GM12878 (cell line): ENCODE data around the gene LYZL2.

Experiments
- EP300 ChIP-seq, 2 experiments: fragments of 150-350 bp in 1 of 2; IDR thresholded peaks; 2 replicates each; pipeline ENCODE4 v1.6.1; 2011 to 2012; ENCODE audit warnings: low read depth in 2 of 2, low read length in 2 of 2, borderline replicate concordance in 1 of 2, improper control_type of control experiment in 1 of 2, inconsistent platforms in 1 of 2; ENCODE audit not compliant: control insufficient read depth in 1 of 2
- ESRRA ChIP-seq: IDR thresholded peaks from 2 replicates; pipeline ENCODE4 v1.6.1; 2012; ENCODE audit warnings: mild to moderate bottlenecking, low read length, improper control_type of control experiment
- NFXL1 ChIP-seq: fragments of 450-650 bp; IDR thresholded peaks from 2 replicates; pipeline ENCODE4 v1.6.1; 2017; ENCODE audit warnings: antibody characterized with exemption, mild to moderate bottlenecking, borderline replicate concordance
- NR2C1 ChIP-seq: fragments of 450-650 bp; IDR thresholded peaks from 2 replicates; pipeline ENCODE4 v1.6.1; 2017; ENCODE audit warnings: antibody characterized with exemption, mild to moderate bottlenecking, moderate library complexity
- POLR2A ChIP-seq: IDR thresholded peaks from 2 replicates; pipeline ENCODE4 v1.6.1; 2011; ENCODE audit warnings: low read depth, mild to moderate bottlenecking, low read length
- SIN3A ChIP-seq: IDR thresholded peaks from 2 replicates; pipeline ENCODE4 v1.6.1; 2012; ENCODE audit warnings: low read depth, low read length, improper control_type of control experiment
- SRF ChIP-seq, 2 experiments: IDR thresholded peaks; 2 replicates each; pipeline ENCODE4 v1.6.1; 2011; ENCODE audit warnings: low read depth in 2 of 2, low read length in 2 of 2, mild to moderate bottlenecking in 1 of 2, moderate library complexity in 1 of 2
- YY1 ChIP-seq: IDR thresholded peaks from 2 replicates; pipeline ENCODE4 v1.6.1; 2011; ENCODE audit warnings: low read depth, mild to moderate bottlenecking, low read length
- TF ChIP-seq, protein P1 (sequence below), 3 experiments: IDR thresholded peaks in 2 of 3; conservative IDR thresholded peaks in 1 of 3; 2 replicates each; pipeline ENCODE4 v1.5.1; 2011; ENCODE audit warnings: low read depth in 3 of 3, low read length in 3 of 3, mild to moderate bottlenecking in 3 of 3, control low read depth in 2 of 3, moderate library complexity in 2 of 3, inconsistent platforms in 1 of 3, mixed read lengths in 1 of 3; ENCODE audit not compliant: control insufficient read depth in 2 of 3, insufficient read depth in 1 of 3; ENCODE audit errors: extremely low read depth in 1 of 3
- TF ChIP-seq, protein P2 (sequence below): fragments of 450-650 bp; formaldehyde crosslinking; IDR thresholded peaks from 2 replicates; pipeline ENCODE4 v1.5.0; 2022; ENCODE audit warnings: mild to moderate bottlenecking, missing genetic modification characterization

DNA sequence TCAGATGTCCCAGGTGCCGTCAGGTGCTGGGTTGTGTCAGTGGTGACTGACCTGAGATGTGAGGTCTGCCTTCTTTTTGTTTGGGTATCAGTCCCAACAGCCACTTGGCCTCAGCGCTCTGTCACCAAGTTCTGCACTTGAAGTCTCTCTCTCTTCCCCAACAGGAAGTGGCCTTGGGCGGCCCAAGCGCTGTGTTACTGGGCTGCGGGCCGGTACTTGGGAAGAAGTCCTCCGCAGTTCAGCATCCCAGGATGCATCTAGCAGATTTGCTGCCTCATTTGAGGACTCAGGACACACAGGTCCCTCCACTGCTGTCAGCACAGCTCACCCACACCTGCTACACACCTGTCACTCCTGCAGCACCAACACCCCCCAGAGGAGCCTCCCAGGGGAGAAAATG is 40.1 kb downstream of the LYZL2 start:
- TF ChIP-seq EP300 (IDR thresholded peaks at IDR 0.05; ENCODE audit: borderline replicate concordance in 1 of 2, control insufficient read depth in 1 of 2, low read depth in 2 of 2, low read length in 2 of 2) (no peak), POLR2A (no peak), ESRRA (no peak), SIN3A (no peak), NFXL1 (no peak), SRF (IDR thresholded peaks at IDR 0.05; ENCODE audit: low read depth in 2 of 2, low read length in 2 of 2) (no peak), YY1 (no peak), NR2C1 (no peak)
- TF ChIP-seq, protein P1, sequence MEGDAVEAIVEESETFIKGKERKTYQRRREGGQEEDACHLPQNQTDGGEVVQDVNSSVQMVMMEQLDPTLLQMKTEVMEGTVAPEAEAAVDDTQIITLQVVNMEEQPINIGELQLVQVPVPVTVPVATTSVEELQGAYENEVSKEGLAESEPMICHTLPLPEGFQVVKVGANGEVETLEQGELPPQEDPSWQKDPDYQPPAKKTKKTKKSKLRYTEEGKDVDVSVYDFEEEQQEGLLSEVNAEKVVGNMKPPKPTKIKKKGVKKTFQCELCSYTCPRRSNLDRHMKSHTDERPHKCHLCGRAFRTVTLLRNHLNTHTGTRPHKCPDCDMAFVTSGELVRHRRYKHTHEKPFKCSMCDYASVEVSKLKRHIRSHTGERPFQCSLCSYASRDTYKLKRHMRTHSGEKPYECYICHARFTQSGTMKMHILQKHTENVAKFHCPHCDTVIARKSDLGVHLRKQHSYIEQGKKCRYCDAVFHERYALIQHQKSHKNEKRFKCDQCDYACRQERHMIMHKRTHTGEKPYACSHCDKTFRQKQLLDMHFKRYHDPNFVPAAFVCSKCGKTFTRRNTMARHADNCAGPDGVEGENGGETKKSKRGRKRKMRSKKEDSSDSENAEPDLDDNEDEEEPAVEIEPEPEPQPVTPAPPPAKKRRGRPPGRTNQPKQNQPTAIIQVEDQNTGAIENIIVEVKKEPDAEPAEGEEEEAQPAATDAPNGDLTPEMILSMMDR (IDR thresholded peaks at IDR 0.05 in 2 of 3, conservative IDR thresholded peaks at IDR 0.05 in 1 of 3; ENCODE audit: control insufficient read depth in 2 of 3, extremely low read depth in 1 of 3, insufficient read depth in 1 of 3, low read depth in 3 of 3, low read length in 3 of 3) = no peak
- TF ChIP-seq, protein P2, sequence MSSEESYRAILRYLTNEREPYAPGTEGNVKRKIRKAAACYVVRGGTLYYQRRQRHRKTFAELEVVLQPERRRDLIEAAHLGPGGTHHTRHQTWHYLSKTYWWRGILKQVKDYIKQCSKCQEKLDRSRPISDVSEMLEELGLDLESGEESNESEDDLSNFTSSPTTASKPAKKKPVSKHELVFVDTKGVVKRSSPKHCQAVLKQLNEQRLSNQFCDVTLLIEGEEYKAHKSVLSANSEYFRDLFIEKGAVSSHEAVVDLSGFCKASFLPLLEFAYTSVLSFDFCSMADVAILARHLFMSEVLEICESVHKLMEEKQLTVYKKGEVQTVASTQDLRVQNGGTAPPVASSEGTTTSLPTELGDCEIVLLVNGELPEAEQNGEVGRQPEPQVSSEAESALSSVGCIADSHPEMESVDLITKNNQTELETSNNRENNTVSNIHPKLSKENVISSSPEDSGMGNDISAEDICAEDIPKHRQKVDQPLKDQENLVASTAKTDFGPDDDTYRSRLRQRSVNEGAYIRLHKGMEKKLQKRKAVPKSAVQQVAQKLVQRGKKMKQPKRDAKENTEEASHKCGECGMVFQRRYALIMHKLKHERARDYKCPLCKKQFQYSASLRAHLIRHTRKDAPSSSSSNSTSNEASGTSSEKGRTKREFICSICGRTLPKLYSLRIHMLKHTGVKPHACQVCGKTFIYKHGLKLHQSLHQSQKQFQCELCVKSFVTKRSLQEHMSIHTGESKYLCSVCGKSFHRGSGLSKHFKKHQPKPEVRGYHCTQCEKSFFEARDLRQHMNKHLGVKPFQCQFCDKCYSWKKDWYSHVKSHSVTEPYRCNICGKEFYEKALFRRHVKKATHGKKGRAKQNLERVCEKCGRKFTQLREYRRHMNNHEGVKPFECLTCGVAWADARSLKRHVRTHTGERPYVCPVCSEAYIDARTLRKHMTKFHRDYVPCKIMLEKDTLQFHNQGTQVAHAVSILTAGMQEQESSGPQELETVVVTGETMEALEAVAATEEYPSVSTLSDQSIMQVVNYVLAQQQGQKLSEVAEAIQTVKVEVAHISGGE (CRISPR knock-in tag) = no peak
